IMR-90 (cell line): Measurements from ENCODE around the gene SS18L1.

ENCODE experiments used
- ELK1 ChIP-seq: fragments of 150-350 bp; IDR thresholded peaks from 2 replicates; pipeline ENCODE4 v1.6.1; 2016; ENCODE audit warnings: low read depth, mild to moderate bottlenecking, low read length, moderate library complexity, borderline replicate concordance
- MXI1 ChIP-seq: IDR thresholded peaks from 2 replicates; pipeline ENCODE4 v1.6.1; 2012; ENCODE audit warnings: low read depth, mild to moderate bottlenecking, low read length, moderate library complexity, borderline replicate concordance
- RAD21 ChIP-seq: IDR thresholded peaks from 2 replicates; pipeline ENCODE4 v1.6.1; 2012; ENCODE audit warnings: low read length, improper control_type of control experiment
- RFX5 ChIP-seq: IDR thresholded peaks from 2 replicates; pipeline ENCODE4 v1.8.0; 2012; ENCODE audit warnings: low read depth, mild to moderate bottlenecking, low read length, moderate library complexity
- TF ChIP-seq, protein P1 (sequence below): conservative IDR thresholded peaks from 2 replicates; pipeline ENCODE4 v1.5.1; 2012; ENCODE audit warnings: mild to moderate bottlenecking, low read depth, low read length, improper control_type of control experiment

DNA sequence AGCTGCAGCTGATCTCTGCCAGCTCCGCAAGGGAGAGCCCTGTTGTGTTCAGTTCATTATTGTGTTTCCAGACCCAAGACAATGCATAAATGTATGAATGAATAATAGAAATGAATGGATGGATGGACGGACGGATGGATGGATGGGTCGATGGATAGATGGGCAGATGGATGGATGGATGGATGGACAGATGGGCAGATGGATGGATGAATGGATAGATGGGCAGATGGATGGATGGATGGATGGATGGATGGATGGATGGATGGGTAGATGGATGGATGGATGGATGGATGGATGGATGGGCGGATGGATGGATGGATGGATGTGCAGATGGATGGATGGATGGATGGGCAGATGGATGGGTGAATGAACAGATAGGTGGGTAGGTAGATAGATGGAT, 38.0 kb upstream of the SS18L1 start:
- TF ChIP-seq, protein P1, sequence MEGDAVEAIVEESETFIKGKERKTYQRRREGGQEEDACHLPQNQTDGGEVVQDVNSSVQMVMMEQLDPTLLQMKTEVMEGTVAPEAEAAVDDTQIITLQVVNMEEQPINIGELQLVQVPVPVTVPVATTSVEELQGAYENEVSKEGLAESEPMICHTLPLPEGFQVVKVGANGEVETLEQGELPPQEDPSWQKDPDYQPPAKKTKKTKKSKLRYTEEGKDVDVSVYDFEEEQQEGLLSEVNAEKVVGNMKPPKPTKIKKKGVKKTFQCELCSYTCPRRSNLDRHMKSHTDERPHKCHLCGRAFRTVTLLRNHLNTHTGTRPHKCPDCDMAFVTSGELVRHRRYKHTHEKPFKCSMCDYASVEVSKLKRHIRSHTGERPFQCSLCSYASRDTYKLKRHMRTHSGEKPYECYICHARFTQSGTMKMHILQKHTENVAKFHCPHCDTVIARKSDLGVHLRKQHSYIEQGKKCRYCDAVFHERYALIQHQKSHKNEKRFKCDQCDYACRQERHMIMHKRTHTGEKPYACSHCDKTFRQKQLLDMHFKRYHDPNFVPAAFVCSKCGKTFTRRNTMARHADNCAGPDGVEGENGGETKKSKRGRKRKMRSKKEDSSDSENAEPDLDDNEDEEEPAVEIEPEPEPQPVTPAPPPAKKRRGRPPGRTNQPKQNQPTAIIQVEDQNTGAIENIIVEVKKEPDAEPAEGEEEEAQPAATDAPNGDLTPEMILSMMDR: no peak
- TF ChIP-seq RFX5 (no peak), MXI1 (no peak), ELK1 (no peak), RAD21 (no peak)
